Measurements from ENCODE around the gene AVPR2. TPM values are rescaled to one million over a fixed set of nuclear protein-coding genes. Genes with fewer than 3 reads are reported as not detected.

The AVPR2 gene
- total and polyA plus RNA-seq, 10 of the 15 experiments (the other 5 are each of a cell fraction or from before 2014, with no cell fraction given), result 0.12 to 0.37 TPM; not detected in 8

GRCh38 chrX:153927922-153928760 lies 23.7 kb downstream of the AVPR2 start (continued):
- TF ChIP-seq ZBTB4 (CRISPR knock-in tag; IDR thresholded peaks at IDR 0.05), result no peak
- TF ChIP-seq CTCF (IDR thresholded peaks at IDR 0.05 in 2 of 3, conservative IDR thresholded peaks at IDR 0.05 in 1 of 3; ENCODE audit: control insufficient read depth in 2 of 3, extremely low read depth in 1 of 3, insufficient read depth in 1 of 3, low read depth in 3 of 3, low read length in 3 of 3), result 0 out of 6 replicates have a peak, but pooled peaks of 2 of the 3 experiments have one; percentile 3 to 7
- TF ChIP-seq CREM (IDR thresholded peaks at IDR 0.05; ENCODE audit: low read depth), result no peak
- TF ChIP-seq ZNF622 (IDR thresholded peaks at IDR 0.05), result no peak
- TF ChIP-seq BCL3 (IDR thresholded peaks at IDR 0.05; ENCODE audit: borderline replicate concordance, insufficient read depth, low read depth, low read length, poor library complexity, severe bottlenecking), result peak; percentile 25
- no peak for TF ChIP-seq SMAD1 (IDR thresholded peaks at IDR 0.05; ENCODE audit: low read depth, partially characterized antibody)
- TF ChIP-seq NR2C2 (IDR thresholded peaks at IDR 0.05; ENCODE audit: borderline replicate concordance, control insufficient read depth, insufficient read length, low read depth), result no peak
- TF ChIP-seq, protein P1, sequence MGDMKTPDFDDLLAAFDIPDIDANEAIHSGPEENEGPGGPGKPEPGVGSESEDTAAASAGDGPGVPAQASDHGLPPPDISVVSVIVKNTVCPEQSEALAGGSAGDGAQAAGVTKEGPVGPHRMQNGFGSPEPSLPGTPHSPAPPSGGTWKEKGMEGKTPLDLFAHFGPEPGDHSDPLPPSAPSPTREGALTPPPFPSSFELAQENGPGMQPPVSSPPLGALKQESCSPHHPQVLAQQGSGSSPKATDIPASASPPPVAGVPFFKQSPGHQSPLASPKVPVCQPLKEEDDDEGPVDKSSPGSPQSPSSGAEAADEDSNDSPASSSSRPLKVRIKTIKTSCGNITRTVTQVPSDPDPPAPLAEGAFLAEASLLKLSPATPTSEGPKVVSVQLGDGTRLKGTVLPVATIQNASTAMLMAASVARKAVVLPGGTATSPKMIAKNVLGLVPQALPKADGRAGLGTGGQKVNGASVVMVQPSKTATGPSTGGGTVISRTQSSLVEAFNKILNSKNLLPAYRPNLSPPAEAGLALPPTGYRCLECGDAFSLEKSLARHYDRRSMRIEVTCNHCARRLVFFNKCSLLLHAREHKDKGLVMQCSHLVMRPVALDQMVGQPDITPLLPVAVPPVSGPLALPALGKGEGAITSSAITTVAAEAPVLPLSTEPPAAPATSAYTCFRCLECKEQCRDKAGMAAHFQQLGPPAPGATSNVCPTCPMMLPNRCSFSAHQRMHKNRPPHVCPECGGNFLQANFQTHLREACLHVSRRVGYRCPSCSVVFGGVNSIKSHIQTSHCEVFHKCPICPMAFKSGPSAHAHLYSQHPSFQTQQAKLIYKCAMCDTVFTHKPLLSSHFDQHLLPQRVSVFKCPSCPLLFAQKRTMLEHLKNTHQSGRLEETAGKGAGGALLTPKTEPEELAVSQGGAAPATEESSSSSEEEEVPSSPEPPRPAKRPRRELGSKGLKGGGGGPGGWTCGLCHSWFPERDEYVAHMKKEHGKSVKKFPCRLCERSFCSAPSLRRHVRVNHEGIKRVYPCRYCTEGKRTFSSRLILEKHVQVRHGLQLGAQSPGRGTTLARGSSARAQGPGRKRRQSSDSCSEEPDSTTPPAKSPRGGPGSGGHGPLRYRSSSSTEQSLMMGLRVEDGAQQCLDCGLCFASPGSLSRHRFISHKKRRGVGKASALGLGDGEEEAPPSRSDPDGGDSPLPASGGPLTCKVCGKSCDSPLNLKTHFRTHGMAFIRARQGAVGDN (IDR thresholded peaks at IDR 0.05), result peak; percentile 37; the same call in 1 of the 2 replicates
- no peak for TF ChIP-seq RELA (IDR thresholded peaks at IDR 0.05; ENCODE audit: borderline replicate concordance, partially characterized antibody)
- no peak for TF ChIP-seq CBX5 (IDR thresholded peaks at IDR 0.05; ENCODE audit: low read depth)
- no peak for TF ChIP-seq RCOR1 (conservative IDR thresholded peaks at IDR 0.05; ENCODE audit: low read depth, low read length)
- no peak for TF ChIP-seq TARDBP (IDR thresholded peaks at IDR 0.05; ENCODE audit: borderline replicate concordance)
- no peak for TF ChIP-seq ZSCAN29 (IDR thresholded peaks at IDR 0.05)
- no peak for TF ChIP-seq WRNIP1 (IDR thresholded peaks at IDR 0.05; ENCODE audit: borderline replicate concordance, low read depth, low read length)
- no peak for TF ChIP-seq PAX8 (IDR thresholded peaks at IDR 0.05)
- no peak for TF ChIP-seq BCL11A (IDR thresholded peaks at IDR 0.05; ENCODE audit: low read depth, low read length)
- no peak for TF ChIP-seq SPI1 (IDR thresholded peaks at IDR 0.05; ENCODE audit: borderline replicate concordance, insufficient read depth, low read depth, low read length)
- TF ChIP-seq GABPA (IDR thresholded peaks at IDR 0.05; ENCODE audit: low read depth), result peak; percentile 59
- TF ChIP-seq ASH2L (IDR thresholded peaks at IDR 0.05; ENCODE audit: borderline replicate concordance, low read depth), result no peak
